Measurements from ENCODE around the gene MATN4. TPM values are rescaled to one million over a fixed set of nuclear protein-coding genes. Genes with fewer than 3 reads are reported as not detected.
"Not testable (repeated sequence)": the region's sequence is repeated elsewhere in the genome, so short reads cannot be mapped to it uniquely, and the experiment has no call there.

The MATN4 gene
- not detected for total RNA-seq
- long read RNA-seq, result 0 reads

GRCh38 chr20:45308117-45308778 lies at the start of gene MATN4:
Gene MATN4 (minus strand): TSS chr20:45308299. CDS start chr20:45305582, 2,717 bp downstream.
- DNase-seq, result no peak
- TF ChIP-seq CTCF (IDR thresholded peaks at IDR 0.05; ENCODE audit: borderline replicate concordance), result peak; percentile 33
- intact Hi-C loops (cut with micrococcal nuclease), result no loop called here
- Histone ChIP-seq H3K9me3 (replicated peaks) (no peaks in the 10 kb centered on the region), H3K4me3 (no peak within 1 kb of the TSS), H3K27ac (replicated peaks) (no peak within 1 kb of the TSS), H3K36me3 (no peaks in the 10 kb centered on the region), H3K27me3 (ENCODE audit: low read depth) (peaks cover 94% of the 10 kb centered on the region), H3K4me1 (peaks cover 4% of the 10 kb centered on the region)

DNA sequence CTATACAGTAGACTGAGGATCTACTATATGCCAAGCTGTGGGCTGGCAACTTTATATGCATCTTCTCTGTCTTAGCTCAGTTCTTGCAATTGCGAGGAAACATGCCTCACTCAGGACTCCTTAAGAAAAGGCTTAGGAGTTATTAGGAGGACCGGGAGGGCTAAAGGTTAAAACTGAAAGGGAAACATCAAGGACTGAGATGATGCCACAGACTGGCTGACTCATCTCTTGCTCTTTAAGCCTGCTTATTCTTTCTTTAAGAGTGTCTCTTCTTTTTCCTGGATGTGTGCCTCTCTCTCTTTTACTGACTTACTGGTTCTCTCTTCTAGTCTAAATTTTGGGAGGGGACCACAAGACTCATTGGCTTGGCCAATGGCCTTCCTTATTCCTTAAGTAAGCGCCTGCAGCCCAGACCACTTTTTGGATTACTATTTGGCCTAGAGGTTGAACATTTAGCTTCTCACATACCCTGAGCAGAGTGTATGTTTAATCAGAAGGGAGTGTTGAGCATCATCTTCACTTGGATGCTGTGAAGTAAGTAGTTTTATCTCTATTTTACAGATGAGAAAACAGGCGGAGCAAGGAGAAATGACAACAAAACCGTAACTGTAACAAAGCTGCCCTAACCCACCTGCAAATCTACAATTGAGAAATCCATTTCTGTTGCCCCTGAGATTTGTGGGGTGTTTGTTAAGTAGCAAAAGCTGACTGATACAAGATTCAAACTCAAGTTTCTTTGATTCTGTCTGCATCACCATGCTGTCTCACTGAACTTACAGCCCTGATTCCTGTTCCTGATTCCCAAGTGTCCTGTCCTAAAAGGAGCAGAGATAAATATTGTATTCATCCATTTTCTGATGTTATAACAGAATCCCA lies 47.3 kb upstream of the MATN4 start:
- H3K4me1 ChIP-seq, result peaks cover 61% of the 10 kb centered on the region
- no peak overlapping the region for H3K4me3 ChIP-seq
- no peaks in the 10 kb centered on the region for H3K27me3 ChIP-seq (ENCODE audit: low read depth)
- no peak for TF ChIP-seq CTCF (IDR thresholded peaks at IDR 0.05; ENCODE audit: borderline replicate concordance)
- DNase-seq, result no peak
- no peaks in the 10 kb centered on the region for H3K36me3 ChIP-seq
- intact Hi-C loops (cut with micrococcal nuclease), result no loop called here
- H3K9me3 ChIP-seq (replicated peaks), result no peaks in the 10 kb centered on the region
- peak overlapping the region; percentile 93 for H3K27ac ChIP-seq (replicated peaks)

DNA sequence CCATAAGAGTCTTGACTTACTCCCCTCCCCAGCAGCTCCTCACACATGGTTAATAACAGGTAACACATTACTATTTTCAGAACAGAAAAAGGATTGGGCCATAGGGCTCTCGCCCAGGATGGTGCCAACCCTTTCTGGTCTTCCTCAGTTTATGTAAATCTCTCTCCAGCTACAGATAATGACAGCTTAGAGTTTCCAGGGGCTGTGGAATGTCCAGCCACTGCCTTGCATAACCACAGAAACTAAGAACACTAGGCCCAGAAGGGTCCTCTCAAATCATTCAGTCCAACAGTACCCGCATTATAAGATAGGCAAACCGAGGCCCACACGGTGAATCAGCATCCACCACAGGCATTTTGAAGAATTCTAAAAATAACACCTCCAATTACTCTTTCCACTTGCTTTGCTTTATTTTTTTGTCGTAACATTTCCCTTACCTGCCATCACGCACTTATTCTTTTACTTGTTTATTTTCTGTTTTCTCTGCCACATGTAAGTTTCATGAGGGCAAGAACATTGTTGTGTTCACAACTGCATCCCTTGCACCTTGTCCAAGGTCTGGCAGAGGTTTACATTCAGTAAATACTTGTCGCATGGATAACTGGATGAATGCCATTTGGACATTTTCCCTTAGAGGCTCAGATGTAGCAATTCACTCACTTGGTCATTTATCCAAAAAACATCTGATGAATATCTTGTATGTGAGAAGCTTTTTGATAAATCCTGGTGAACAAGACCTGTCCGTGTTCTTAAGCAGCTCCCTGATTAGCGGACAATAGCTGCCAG lies 46.5 kb upstream of the MATN4 start:
- intact Hi-C loops (cut with micrococcal nuclease), result no loop called here
- Histone ChIP-seq H3K9me3 (replicated peaks) (no peaks in the 10 kb centered on the region), H3K4me1 (peaks cover 55% of the 10 kb centered on the region), H3K36me3 (no peaks in the 10 kb centered on the region), H3K4me3 (no peak overlapping the region), H3K27me3 (ENCODE audit: low read depth) (no peaks in the 10 kb centered on the region), H3K27ac (replicated peaks) (peak overlapping the region; percentile 93)
- no peak for DNase-seq
- TF ChIP-seq CTCF (IDR thresholded peaks at IDR 0.05; ENCODE audit: borderline replicate concordance), result no peak

GRCh38 chr20:45353746-45354145 lies 45.6 kb upstream of the MATN4 start:
- Histone ChIP-seq H3K27ac (replicated peaks) (peak overlapping the region; percentile 93), H3K36me3 (no peaks in the 10 kb centered on the region), H3K4me1 (peaks cover 47% of the 10 kb centered on the region), H3K4me3 (no peak overlapping the region), H3K27me3 (ENCODE audit: low read depth) (no peaks in the 10 kb centered on the region), H3K9me3 (replicated peaks) (no peaks in the 10 kb centered on the region)
- no peak for DNase-seq
- TF ChIP-seq CTCF (IDR thresholded peaks at IDR 0.05; ENCODE audit: borderline replicate concordance), result no peak
- intact Hi-C loops (cut with micrococcal nuclease), result no loop called here

DNA sequence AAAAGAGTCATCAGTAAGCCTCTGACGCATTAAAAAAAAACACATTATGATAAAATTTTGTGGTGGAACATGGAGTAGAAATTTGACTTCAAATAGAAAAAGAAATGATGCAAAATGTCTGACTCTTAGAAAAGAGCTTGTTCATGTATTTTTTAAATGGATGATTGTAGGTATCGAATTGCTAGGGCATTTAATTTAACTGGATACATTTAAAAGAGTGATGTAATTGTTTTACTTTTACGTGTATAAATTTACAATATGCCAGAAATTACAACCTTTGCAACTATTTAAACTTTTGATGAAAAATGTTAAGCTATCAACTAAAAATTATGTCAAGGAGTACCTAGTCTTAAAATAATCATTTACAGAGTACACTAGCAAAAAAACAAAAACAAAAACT lies 44.6 kb upstream of the MATN4 start:
- no peaks in the 10 kb centered on the region for H3K9me3 ChIP-seq (replicated peaks)
- H3K4me1 ChIP-seq, result peaks cover 45% of the 10 kb centered on the region
- H3K4me3 ChIP-seq, result no peak overlapping the region
- H3K27me3 ChIP-seq (ENCODE audit: low read depth), result no peaks in the 10 kb centered on the region
- intact Hi-C loops (cut with micrococcal nuclease), result no loop called here
- no peaks in the 10 kb centered on the region for H3K36me3 ChIP-seq
- no peak for TF ChIP-seq CTCF (IDR thresholded peaks at IDR 0.05; ENCODE audit: borderline replicate concordance)
- H3K27ac ChIP-seq (replicated peaks), result peak overlapping the region; percentile 93
- no peak for DNase-seq

- H3K27ac ChIP-seq (replicated peaks); intact Hi-C loops (cut with micrococcal nuclease): not testable (repeated sequence)
- peaks cover 48% of the 10 kb centered on the region for H3K4me1 ChIP-seq
Measured at GRCh38 chr20:45350795-45351194, 42.7 kb upstream of the MATN4 start.

More at GRCh38 chr20:45350795-45351194, 42.7 kb upstream of the MATN4 start:
- H3K9me3 ChIP-seq (replicated peaks); H3K4me3 ChIP-seq; DNase-seq; H3K27me3 ChIP-seq (ENCODE audit: low read depth); H3K36me3 ChIP-seq: not testable (repeated sequence)
